Osteoblast (primary cell): ENCODE results near the gene ARL13B. TPM values are rescaled to one million over a fixed set of nuclear protein-coding genes. Genes with fewer than 3 reads are reported as not detected.
A peak's percentile ranks its signal among the peaks of the same experiment; 100 is the strongest.
"Not testable (repeated sequence)": the region's sequence is repeated elsewhere in the genome, so short reads cannot be mapped to it uniquely, and the experiment has no call there.

Experiments
- DNase-seq: peaks from one replicate; pipeline ENCODE4 v3.0.0; 2011; ENCODE audit warnings: low spot score, mixed read lengths; ENCODE audit not compliant: insufficient read length; ENCODE audit errors: missing footprints
- H2AFZ ChIP-seq: 2 replicates; pipeline ENCODE4 v1.6.0; 2011; ENCODE audit warnings: mild to moderate bottlenecking, low read length
- H3K27ac ChIP-seq: 2 replicates; pipeline ENCODE4 v1.5.1; 2011; ENCODE audit warnings: mild to moderate bottlenecking, low read depth, low read length, moderate library complexity
- H3K27me3 ChIP-seq: 2 replicates; pipeline ENCODE4 v1.6.0; 2012; ENCODE audit warnings: mild to moderate bottlenecking, control low read depth, inconsistent platforms, low read length, moderate library complexity; ENCODE audit not compliant: insufficient read depth
- H3K36me3 ChIP-seq: 2 replicates; pipeline ENCODE4 v1.5.1; 2011; ENCODE audit warnings: mild to moderate bottlenecking, low read length, control low read depth, moderate library complexity; ENCODE audit not compliant: insufficient read depth
- H3K4me1 ChIP-seq: 2 replicates; pipeline ENCODE4 v1.5.1; 2011; ENCODE audit warnings: mild to moderate bottlenecking, low read length, control low read depth, moderate library complexity; ENCODE audit not compliant: insufficient read depth
- H3K4me2 ChIP-seq: 2 replicates; pipeline ENCODE4 v1.6.0; 2011; ENCODE audit warnings: mild to moderate bottlenecking, low read length; ENCODE audit not compliant: insufficient read depth
- H3K4me3 ChIP-seq: fragments of 200-600 bp; sonication (generic); 3 replicates; pipeline ENCODE4 v1.5.1; 2012; ENCODE audit warnings: mild to moderate bottlenecking, low read length, inconsistent platforms; ENCODE audit not compliant: insufficient read depth
- H3K79me2 ChIP-seq: 2 replicates; pipeline ENCODE4 v1.6.0; 2012; ENCODE audit warnings: mild to moderate bottlenecking, low read length, control low read depth, inconsistent platforms; ENCODE audit not compliant: insufficient read depth
- H3K9me3 ChIP-seq: 2 replicates; pipeline ENCODE4 v1.5.1; 2011; ENCODE audit warnings: low read depth, low read length, control low read depth
- H4K20me1 ChIP-seq: 2 replicates; pipeline ENCODE4 v1.6.0; 2012; ENCODE audit warnings: mild to moderate bottlenecking, low read length, control low read depth; ENCODE audit not compliant: insufficient read depth
- CTCF ChIP-seq: IDR thresholded peaks from 2 replicates; pipeline ENCODE4 v1.5.1; 2011; ENCODE audit warnings: mild to moderate bottlenecking, low read depth, low read length, moderate library complexity; ENCODE audit errors: extremely low read depth
- total RNA-seq: library from RNA; depleted of rRNA; stranded (reverse); fragments of >200 nt; gene quantifications from 2 replicates; pipeline ENCODE4 v1.2.3, GENCODE V29; 2012

Gene ARL13B
- total RNA-seq, 1 donor, result 18.1 TPM

GRCh38 chr3:93936549-93936948 lies 43.4 kb upstream of the ARL13B start:
- TF ChIP-seq CTCF, result no peak
- DNase-seq, result no peak
- no peaks in the 10 kb centered on the region for H3K79me2 ChIP-seq

GRCh38 chr3:93937485-93937884 lies 42.5 kb upstream of the ARL13B start:
- not testable (repeated sequence) for H3K4me1 ChIP-seq, H3K9me3 ChIP-seq

More at GRCh38 chr3:93936549-93936948, 43.4 kb upstream of the ARL13B start:
- Histone ChIP-seq H2AFZ (no peak overlapping the region), H3K27ac (no peak overlapping the region), H3K27me3 (no peaks in the 10 kb centered on the region), H3K4me3 (no peak overlapping the region), H3K36me3 (no peaks in the 10 kb centered on the region), H3K4me2 (no peak overlapping the region), H4K20me1 (no peaks in the 10 kb centered on the region), H3K4me1 (no peaks in the 10 kb centered on the region), H3K9me3 (no peaks in the 10 kb centered on the region)

GRCh38 chr3:93949958-93950357 lies 30.0 kb upstream of the ARL13B start:
- H3K79me2 ChIP-seq, H3K36me3 ChIP-seq: not testable (repeated sequence)

More at GRCh38 chr3:93937485-93937884, 42.5 kb upstream of the ARL13B start:
- not testable (repeated sequence) for H4K20me1 ChIP-seq, H3K4me3 ChIP-seq, H2AFZ ChIP-seq, H3K27me3 ChIP-seq, H3K4me2 ChIP-seq, DNase-seq, H3K27ac ChIP-seq, H3K36me3 ChIP-seq, H3K79me2 ChIP-seq

GRCh38 chr3:93961026-93961425 lies 18.9 kb upstream of the ARL13B start:
- H3K4me2 ChIP-seq, result no peak overlapping the region

More at GRCh38 chr3:93949958-93950357, 30.0 kb upstream of the ARL13B start:
- not testable (repeated sequence) for H3K4me1 ChIP-seq, DNase-seq, H2AFZ ChIP-seq, H3K9me3 ChIP-seq, H3K27ac ChIP-seq, H3K4me3 ChIP-seq, H3K27me3 ChIP-seq, H4K20me1 ChIP-seq, H3K4me2 ChIP-seq

More at GRCh38 chr3:93961026-93961425, 18.9 kb upstream of the ARL13B start:
- H3K27ac ChIP-seq, result no peak overlapping the region
- H3K36me3 ChIP-seq, result no peaks in the 10 kb centered on the region
- no peaks in the 10 kb centered on the region for H4K20me1 ChIP-seq
- H3K4me1 ChIP-seq, result no peaks in the 10 kb centered on the region
- no peak overlapping the region for H2AFZ ChIP-seq
- TF ChIP-seq CTCF, result no peak
- H3K4me3 ChIP-seq, result no peak overlapping the region
- no peaks in the 10 kb centered on the region for H3K9me3 ChIP-seq
- H3K79me2 ChIP-seq, result no peaks in the 10 kb centered on the region
- DNase-seq, result peak; percentile 53
- no peaks in the 10 kb centered on the region for H3K27me3 ChIP-seq
